DND-41 (cell line): ENCODE data around the gene CD19.

Source experiments
- ATAC-seq: fragments of 200-7000 bp; cut with Tn5 transposase; 3 replicates; pipeline ENCODE4 v1.9.1; 2021; ENCODE audit warnings: low read depth; ENCODE audit not compliant: insufficient read depth
- DNase-seq: peaks from one replicate; pipeline ENCODE4 v3.0.0-alpha.2; 2020
- H2AFZ ChIP-seq: 2 replicates; pipeline ENCODE4 v1.6.0; 2012; ENCODE audit warnings: low read depth, low read length
- H3K27ac ChIP-seq: 2 replicates; pipeline ENCODE4 v1.5.1; 2012; ENCODE audit warnings: low read length, inconsistent platforms
- H3K27me3 ChIP-seq: fragments of 200-600 bp; sonication (generic); 2 replicates; pipeline ENCODE4 v1.6.0; 2012; ENCODE audit warnings: low read length, mild to moderate bottlenecking, inconsistent platforms; ENCODE audit not compliant: insufficient read depth, poor library complexity
- H3K36me3 ChIP-seq: 2 replicates; pipeline ENCODE4 v1.5.1; 2012; ENCODE audit warnings: low read length, inconsistent platforms; ENCODE audit not compliant: insufficient read depth
- H3K4me1 ChIP-seq: 2 replicates; pipeline ENCODE4 v1.5.1; 2012; ENCODE audit warnings: mild to moderate bottlenecking, low read length; ENCODE audit not compliant: insufficient read depth
- H3K4me2 ChIP-seq: 2 replicates; pipeline ENCODE4 v1.6.0; 2012; ENCODE audit warnings: mild to moderate bottlenecking, moderate library complexity, low read length, inconsistent platforms; ENCODE audit not compliant: insufficient read depth
- H3K4me3 ChIP-seq, 2 experiments: fragments of 200-600 bp in 1 of 2; shearing (Covaris generic) in 1 of 2; 2 replicates each; pipeline ENCODE4 v1.5.1; 2012 to 2016; ENCODE audit warnings: inconsistent platforms in 2 of 2, low read length in 2 of 2, mild to moderate bottlenecking in 2 of 2, low read depth in 1 of 2, moderate library complexity in 1 of 2
- H3K79me2 ChIP-seq: 2 replicates; pipeline ENCODE4 v1.6.0; 2012; ENCODE audit warnings: low read length, inconsistent platforms; ENCODE audit not compliant: insufficient read depth
- H3K9ac ChIP-seq: 2 replicates; pipeline ENCODE4 v1.6.0; 2012; ENCODE audit warnings: low read depth, mild to moderate bottlenecking, inconsistent platforms, low read length, moderate library complexity
- H3K9me3 ChIP-seq: 2 replicates; pipeline ENCODE4 v1.5.1; 2012; ENCODE audit warnings: low read length, moderate library complexity, mild to moderate bottlenecking, inconsistent platforms; ENCODE audit not compliant: insufficient read depth, severe bottlenecking
- H4K20me1 ChIP-seq: 2 replicates; pipeline ENCODE4 v1.6.0; 2012; ENCODE audit warnings: low read length; ENCODE audit not compliant: insufficient read depth
- EZH2 ChIP-seq: IDR thresholded peaks from 3 replicates; pipeline ENCODE4 v1.6.1; 2012; ENCODE audit warnings: borderline replicate concordance, low read depth, mild to moderate bottlenecking, moderate library complexity, low read length, inconsistent platforms; ENCODE audit not compliant: severe bottlenecking
- TF ChIP-seq, protein P1 (sequence below): IDR thresholded peaks from 2 replicates; pipeline ENCODE4 v1.5.1; 2012; ENCODE audit warnings: borderline replicate concordance, low read length, moderate library complexity, mild to moderate bottlenecking; ENCODE audit not compliant: poor library complexity, severe bottlenecking; ENCODE audit errors: extremely low read depth

The CD19 gene

DNA sequence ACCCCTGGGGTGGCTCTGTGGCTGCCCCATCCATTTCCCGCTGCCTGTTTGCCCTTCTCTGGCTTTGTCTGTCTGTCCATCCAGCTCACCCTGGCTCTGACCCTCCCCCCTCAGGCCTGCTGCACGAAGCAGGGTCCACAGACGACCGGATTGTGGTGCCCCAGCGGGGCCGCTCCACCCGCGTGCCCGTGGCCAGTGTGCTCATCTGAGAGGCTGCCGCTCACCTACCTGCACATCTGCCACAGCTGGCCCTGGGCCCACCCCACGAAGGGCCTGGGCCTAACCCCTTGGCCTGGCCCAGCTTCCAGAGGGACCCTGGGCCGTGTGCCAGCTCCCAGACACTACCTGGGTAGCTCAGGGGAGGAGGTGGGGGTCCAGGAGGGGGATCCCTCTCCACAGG, 52.3 kb downstream of the CD19 start:
- Histone ChIP-seq H4K20me1 (no peaks in the 10 kb centered on the region), H2AFZ (no peak overlapping the region), H3K79me2 (no peaks in the 10 kb centered on the region), H3K9me3 (no peaks in the 10 kb centered on the region), H3K27me3 (no peaks in the 10 kb centered on the region), H3K4me2 (peak overlapping the region; percentile 56), H3K4me3 (0 out of 4 replicates have a peak overlapping the region, but pooled peaks of 1 of the 2 experiments have one; percentile 33), H3K27ac (peak overlapping the region; percentile 70), H3K9ac (peak overlapping the region; percentile 33), H3K4me1 (peaks cover 27% of the 10 kb centered on the region), H3K36me3 (peaks cover 56% of the 10 kb centered on the region)
- ATAC-seq (peak; percentile 3; the same call in 2 of the 3 replicates), DNase-seq (no peak)
- no peak for TF ChIP-seq EZH2
- TF ChIP-seq, protein P1, sequence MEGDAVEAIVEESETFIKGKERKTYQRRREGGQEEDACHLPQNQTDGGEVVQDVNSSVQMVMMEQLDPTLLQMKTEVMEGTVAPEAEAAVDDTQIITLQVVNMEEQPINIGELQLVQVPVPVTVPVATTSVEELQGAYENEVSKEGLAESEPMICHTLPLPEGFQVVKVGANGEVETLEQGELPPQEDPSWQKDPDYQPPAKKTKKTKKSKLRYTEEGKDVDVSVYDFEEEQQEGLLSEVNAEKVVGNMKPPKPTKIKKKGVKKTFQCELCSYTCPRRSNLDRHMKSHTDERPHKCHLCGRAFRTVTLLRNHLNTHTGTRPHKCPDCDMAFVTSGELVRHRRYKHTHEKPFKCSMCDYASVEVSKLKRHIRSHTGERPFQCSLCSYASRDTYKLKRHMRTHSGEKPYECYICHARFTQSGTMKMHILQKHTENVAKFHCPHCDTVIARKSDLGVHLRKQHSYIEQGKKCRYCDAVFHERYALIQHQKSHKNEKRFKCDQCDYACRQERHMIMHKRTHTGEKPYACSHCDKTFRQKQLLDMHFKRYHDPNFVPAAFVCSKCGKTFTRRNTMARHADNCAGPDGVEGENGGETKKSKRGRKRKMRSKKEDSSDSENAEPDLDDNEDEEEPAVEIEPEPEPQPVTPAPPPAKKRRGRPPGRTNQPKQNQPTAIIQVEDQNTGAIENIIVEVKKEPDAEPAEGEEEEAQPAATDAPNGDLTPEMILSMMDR = no peak

DNA sequence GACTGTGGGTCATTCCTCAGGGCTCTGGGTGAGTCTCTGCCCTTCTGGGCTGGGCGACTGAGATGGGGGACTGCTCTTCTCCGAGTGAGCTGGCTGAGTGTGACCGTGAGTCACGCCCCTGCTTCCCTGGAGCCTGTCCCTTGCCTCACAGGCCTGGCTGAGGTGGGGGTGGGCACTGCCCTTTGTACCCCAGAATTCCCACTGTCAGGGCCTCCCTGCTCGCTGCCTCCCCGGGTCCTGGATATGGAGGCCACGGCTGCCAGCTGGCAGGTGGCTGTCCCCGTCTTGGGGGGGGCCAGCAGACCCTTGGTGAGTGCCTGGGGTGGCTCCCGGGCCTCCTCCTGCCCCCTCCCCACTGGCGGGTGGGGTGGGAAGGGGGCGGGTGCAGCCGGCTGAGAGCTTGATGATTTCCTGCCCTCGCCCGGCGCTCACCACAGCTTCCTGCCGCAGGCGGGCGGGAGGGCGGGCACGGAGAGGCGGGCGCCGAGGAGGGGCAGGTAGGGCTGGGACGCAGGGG, 52.9 kb downstream of the CD19 start, which contains the start of gene LAT:
TSS of gene LAT (plus strand) at position 434 of the 517 bp plus-strand sequence. CDS start 366 bp downstream, outside the sequence.
- Histone ChIP-seq H3K9me3 (no peaks in the 10 kb centered on the region), H3K36me3 (peaks cover 51% of the 10 kb centered on the region), H3K9ac (peak within 1 kb of the TSS; percentile 47), H4K20me1 (no peaks in the 10 kb centered on the region), H3K79me2 (no peaks in the 10 kb centered on the region), H2AFZ (0 out of 2 replicates have a peak within 1 kb of the TSS, but pooled peaks have one; percentile 31), H3K4me3 (peak within 1 kb of the TSS in 1 of 2 experiments; percentile 49; a peak in 2 of 4 replicates), H3K4me2 (peak within 1 kb of the TSS; percentile 61), H3K27me3 (no peaks in the 10 kb centered on the region), H3K4me1 (peaks cover 27% of the 10 kb centered on the region), H3K27ac (peak within 1 kb of the TSS; percentile 70)
- TF ChIP-seq, protein P1 = no peak
- TF ChIP-seq EZH2 = no peak
- ATAC-seq (peak; percentile 90), DNase-seq (peak; percentile 92)

DNA sequence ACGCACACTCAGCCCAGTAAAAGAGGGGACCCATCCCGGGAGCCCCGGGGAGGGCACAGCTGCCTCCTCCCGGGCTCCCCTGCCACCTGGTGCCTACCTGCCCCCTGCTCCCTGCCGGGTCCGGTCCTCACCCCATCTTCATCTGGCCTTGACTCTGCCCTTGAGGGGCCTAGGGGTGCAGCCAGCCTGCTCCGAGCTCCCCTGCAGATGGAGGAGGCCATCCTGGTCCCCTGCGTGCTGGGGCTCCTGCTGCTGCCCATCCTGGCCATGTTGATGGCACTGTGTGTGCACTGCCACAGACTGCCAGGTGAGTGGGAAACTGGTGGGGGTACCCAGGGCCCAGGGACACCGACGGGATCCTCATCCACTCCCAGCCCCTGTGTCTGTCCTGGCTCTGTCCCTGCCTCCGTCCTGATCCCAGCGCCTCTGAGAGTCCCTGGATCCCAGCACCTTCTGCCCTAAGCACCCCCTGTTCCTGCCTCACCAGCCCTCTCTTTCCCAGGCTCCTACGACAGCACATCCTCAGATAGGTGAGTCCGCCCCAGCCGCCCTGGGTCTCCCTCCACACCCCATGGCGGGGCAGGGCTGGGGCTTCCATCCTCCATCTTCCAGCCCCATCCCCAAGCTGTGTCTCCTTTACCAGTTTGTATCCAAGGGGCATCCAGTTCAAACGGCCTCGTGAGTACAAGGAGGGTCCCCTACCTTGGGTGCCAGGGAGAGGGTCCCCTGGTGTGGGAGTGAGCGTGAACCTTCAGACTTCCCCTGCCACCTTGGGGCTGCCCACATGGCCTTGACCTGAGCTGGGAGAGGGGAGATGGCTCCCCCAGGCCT, 53.7 kb downstream of the CD19 start:
- no peaks in the 10 kb centered on the region for H3K79me2 ChIP-seq
- TF ChIP-seq, protein P1 = no peak
- no peak for TF ChIP-seq EZH2
- peaks cover 51% of the 10 kb centered on the region for H3K36me3 ChIP-seq
- H3K4me1 ChIP-seq = peaks cover 27% of the 10 kb centered on the region
- DNase-seq (no peak), ATAC-seq (peak; percentile 33)
- H3K4me3 ChIP-seq = peak overlapping the region in 1 of 2 experiments; percentile 49; a peak in 2 of 4 replicates
- peak overlapping the region; percentile 61 for H3K4me2 ChIP-seq
- no peaks in the 10 kb centered on the region for H3K27me3 ChIP-seq
- no peaks in the 10 kb centered on the region for H4K20me1 ChIP-seq
- peak overlapping the region; percentile 47 for H3K9ac ChIP-seq
- H3K27ac ChIP-seq = peak overlapping the region; percentile 51
- H3K9me3 ChIP-seq = no peaks in the 10 kb centered on the region
- 0 out of 2 replicates have a peak overlapping the region, but pooled peaks have one; percentile 31 for H2AFZ ChIP-seq
